NCI-H2107 treated with DMSO at 0.1 percent for 48 hours (cell line): ENCODE measurements around the gene USF2.

Experiments used
- DNase-seq: peaks from one replicate; lab custom pipeline; 2025; ENCODE audit not compliant: unreplicated experiment; lab: John Stamatoyannopoulos, UW

USF2 gene

DNA sequence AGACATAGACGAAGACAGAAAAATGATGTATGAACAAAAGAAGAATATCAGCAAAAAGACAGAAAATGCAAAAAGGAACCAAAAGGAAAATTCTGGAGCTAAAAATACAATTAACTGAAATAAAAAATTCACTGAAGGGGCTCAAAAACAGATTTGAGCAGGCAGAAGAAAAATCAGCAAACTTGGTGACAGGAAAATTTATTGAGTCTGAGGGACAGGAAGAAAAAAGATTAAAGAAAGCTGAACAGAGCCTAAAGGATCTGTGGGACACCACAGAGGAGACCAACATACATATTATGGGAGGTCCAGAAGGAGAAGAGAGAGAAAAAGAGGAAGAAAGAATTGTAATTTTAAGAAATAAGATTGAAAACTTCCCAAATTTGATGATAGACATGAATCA is 27.3 kb upstream of the USF2 start:
- no peak for DNase-seq

DNA sequence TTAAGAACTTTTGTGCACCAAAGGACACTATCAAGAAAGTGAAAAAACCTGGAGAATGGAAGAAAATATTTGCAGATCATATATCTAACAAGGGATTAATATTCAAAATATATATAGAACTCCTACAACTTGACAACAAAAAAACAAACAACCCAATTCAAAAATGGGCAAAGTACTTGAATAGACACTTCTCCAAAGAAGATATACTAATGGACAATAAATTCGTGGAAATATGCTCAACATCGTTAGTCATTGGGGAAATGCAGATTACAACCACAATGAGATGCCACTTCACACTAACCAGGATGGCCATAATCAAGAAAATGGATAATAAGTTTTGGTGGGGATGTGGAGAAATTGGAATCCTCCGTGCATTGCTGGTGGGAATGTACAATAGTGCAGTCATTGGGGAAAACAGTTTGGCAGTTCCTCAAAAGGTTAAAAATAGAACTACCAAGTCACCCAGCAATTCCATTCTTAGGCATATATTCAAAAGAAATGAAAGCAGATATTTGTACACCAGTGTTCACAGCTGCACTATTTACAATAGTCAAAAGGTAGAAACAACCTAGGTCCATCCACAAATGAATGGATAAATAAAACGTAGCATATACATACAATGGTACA is 22.2 kb upstream of the USF2 start:
- no peak for DNase-seq

DNA sequence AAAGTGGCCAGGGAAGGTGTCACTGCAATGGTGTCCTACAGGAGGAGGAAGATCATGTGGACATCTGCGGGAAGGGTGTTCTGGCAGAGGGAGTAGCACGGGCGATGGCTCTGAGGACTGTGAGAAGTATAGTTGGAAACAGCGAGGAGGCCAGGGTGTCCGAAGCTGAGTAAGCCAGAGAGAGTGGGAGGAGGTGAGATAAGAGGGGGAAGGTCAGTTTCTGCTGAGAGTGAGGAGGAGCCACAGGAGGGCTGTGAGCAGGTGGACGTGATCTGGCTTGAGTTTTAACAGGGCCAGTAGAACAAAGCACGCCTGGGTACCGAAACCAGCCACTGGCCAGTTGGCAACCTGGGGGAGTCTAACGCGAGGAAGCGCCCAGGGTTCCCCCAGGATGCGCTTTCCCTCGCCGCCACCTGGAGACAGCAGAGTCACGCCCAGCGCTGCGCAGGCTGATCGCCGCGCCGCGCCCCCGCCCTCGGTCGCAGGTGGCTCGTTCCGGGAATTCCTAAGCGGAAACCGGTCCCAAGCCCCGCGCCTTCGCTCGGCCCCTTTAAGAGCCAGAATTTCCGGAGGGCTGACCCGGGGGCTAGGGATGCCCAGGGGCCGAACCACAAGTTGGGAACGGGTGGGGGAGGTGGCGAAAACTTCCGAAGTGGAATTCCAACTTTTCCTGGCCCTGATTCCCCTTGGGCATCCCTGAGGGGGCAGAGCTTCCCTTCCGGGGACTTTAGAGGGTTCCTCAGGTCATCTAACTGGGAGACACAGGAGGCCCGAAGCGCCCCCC is 21.0 kb upstream of the USF2 start:
- peak; percentile 55 for DNase-seq

DNA sequence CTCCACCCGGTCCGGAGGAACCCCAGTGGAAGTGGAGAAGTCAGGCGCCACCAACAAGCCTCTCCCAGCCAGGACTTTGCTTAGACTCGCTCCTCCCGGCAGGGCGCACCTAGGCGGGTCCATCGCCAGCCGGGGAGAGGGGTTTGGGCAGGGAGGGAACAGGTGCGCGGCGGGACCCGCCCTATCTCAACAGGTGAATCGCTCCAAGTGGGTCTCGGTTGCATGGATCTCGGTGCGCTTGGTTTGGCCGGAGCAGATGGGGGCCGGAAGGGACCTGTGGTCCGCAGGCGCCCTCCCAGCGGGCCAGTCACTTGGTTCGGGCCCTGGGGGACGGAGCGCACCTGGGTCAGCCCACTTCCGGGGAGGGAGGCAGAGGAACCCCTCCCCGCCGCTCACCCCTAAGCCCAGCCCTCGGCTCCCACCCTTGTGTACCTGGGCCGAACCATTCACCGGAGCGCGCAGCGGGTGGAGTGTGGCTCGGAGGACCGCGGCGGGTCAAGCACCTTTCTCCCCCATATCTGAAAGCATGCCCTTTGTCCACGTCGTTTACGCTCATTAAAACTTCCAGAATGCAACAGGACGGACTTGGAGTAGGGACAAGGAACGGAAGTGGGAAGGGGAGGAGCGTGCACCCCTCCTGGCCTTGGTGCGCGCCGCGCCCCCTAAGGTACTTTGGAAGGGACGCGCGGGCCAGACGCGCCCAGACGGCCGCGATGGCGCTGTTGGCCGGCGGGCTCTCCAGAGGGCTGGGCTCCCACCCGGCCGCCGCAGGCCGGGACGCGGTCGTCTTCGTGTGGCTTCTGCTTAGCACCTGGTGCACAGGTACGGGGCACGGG is 20.2 kb upstream of the USF2 start, which contains the start of gene LSR:
TSS of gene LSR (plus strand) at position 693 of the 836 bp plus-strand sequence. CDS start at position 714, 21 bp downstream.
- peak; percentile 83 for DNase-seq

DNA sequence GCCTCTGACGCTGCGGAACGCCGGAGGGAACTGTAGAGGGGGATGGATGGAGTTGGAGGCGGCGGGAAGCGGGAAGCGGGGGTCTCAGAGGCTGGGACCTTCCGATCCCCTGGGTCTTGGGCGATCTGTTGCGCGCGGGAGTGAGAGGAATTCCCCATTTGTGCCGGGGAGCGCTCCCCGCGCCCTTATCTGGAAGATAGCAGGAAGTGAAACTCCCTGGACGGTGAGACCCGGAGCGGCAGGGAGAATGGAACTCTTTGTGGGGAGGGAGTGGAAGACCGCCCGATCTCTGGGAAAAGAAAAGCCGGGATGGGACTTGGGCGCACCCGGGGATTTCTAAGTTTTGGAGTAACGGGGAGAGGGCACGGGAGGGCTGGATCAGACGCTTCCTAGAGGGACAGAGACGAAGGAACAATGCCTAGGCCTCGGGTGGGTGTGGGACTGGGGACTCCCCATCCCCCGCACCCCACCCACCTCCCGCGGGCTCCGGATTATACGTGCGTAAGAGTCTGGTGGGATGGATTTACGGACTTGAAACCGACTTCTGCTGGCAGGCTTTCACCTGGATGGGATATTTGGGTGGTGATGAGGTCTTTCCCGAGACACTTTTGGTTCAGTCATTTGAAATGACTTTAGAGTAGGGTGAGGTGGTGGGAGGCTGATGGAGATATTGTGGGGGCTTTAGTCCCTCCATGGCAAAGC is 19.5 kb upstream of the USF2 start:
- no peak for DNase-seq

DNA sequence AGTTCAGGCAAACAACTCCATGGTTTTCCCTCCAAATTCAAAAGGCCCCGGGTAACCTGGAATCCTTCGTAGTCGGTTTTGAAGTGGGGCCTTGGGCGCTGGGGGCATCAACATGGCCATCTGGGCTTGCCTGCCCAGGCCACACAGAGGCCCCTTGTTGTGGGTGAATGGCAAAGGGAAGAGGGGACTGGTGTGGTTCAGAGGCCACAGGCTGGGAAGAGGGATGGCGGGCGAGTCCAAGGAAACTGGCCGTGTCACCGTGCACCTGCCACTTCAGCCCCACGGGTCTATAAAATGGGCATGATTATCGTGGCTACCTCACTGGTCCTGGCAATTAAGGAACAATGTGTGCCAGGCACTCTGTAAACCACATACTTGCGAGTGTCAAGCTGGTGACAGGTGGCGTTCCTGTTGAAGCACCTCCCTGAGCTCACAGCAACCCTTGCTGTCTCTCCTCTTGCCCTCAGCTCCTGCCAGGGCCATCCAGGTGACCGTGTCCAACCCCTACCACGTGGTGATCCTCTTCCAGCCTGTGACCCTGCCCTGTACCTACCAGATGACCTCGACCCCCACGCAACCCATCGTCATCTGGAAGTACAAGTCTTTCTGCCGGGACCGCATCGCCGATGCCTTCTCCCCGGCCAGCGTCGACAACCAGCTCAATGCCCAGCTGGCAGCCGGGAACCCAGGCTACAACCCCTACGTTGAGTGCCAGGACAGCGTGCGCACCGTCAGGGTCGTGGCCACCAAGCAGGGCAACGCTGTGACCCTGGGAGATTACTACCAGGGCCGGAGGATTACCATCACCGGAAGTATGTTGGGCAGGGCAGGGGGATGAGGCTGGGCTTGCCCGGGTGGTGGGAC is 18.7 kb upstream of the USF2 start:
- DNase-seq, result no peak

DNA sequence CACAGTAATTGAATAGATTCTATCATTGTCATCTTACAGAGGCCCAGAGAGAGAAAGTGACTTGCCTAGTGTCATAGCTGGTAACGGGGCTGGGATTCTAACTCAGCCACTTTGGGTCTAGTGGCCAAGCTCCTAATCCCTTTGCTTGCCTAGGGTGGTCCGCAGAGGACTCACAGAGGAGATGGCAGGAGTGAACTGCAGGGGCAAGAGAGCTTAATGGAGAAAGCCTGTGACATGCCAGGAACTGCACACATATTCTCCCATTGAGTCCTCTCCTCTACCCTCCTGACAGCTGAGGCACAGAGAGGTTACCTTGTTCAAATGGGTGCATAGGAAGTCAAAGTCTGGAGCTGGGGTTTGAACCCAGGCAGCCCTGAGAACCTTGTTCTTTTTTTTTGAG is 17.3 kb upstream of the USF2 start:
- DNase-seq, result no peak

DNA sequence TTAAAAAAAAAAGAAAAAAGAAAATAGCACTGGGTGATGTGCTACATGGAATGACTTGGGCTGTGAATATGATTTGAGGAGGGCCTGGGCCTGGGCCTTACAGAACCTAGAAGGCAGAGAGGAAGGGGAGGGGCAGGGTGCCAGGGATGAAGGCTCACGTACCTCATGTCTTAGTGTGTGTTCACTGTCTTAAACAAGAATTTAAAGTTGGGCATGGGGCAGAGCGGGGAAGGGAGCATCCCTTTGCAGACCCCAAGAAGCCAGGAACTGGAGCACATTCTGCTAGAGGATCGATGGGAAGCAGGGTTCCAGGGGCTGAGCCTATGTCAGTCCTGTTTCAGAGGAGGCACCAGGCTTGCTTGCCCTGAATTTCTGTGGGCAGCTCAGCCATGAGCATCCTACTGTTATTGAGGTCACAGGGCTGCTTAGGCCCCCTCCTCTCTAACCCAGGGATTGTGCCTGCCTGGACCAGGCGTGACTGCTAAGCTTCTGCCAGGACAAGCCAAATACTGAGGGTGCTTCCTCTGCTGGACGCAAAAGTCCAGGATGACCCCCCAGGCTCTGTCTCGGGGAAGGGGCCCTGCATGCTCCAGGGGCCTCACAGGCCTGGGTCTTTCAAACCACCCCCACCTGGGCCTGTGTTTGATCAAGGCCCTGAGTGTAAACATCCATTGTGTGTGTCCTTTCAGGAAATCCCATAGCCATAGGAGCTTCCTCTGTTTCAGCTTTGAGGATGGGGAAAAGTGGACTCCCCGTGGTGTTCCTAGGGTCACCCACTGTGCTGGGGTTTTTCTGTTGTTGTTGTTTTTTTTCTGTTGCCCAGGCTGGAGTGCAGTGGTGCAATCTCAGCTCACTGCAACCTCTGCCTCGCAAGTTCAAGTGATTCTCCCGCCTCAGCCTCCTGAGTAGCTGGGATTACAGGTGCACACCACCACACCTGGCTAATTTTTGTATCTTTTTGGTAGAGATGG is 15.2 kb upstream of the USF2 start:
- no peak for DNase-seq

DNA sequence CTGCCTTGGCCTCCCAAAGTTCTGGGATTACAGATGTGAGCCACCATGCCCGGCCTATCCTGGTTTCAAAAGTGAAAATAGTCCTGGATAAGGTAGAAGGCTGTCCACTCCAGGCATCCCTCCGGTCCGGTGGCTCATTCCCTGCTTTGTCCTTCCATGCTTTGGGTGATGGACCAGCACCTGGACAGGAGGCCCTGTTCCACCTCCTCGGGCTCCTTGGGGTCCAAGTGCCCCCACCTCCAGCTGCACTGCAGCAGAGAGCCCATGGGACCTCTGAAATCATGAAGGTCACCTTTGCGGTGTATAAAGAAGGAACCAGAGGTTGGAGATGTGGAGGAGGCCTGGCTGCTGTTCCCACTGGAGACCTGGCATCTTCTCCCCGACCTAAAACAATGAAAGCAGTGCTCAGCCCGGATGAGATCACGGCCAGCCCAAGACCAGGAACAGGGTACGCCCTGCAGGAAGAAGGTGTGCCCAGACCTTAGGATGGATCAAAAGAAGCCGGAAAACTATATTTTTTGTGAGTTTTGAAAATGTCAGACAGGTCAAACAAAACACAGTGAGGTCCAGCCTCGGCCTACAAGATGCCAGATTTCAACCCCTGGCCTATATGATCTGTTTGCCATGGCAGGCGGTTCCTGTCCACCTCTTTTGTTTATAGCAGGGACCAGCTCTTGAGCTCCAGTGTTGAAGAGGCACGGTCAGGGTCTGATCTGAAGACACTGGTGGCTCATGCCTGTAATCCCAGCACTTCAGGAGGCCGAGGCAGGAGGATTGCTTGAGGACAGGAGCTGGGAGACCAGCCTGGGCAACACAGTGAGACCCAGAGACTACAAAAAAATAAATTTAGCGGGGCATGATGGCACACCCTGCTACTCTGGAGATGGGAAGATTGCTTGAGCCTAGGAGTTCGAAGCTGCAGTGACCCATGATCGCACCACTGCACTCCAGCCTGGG is 14.1 kb upstream of the USF2 start:
- DNase-seq, result no peak

DNA sequence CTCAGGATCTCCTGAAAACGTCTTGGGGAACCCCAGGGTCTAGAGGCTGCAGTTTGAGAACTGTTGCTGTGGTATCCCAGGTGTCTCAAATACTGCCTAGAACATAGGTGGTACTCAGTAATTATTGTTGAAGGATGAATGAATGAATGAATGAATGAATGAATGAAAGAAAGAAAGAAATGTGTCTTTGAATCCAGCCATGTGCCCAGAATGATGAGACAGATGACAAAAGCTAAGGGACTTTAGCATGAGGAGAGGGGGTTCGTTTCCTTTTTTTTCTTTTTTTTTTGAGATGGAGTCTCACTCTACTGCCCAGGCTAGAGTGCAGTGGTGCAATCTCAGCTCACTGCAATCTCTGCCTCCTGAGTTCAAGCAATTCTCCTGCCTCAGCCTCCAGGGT is 12.2 kb upstream of the USF2 start:
- no peak for DNase-seq

DNA sequence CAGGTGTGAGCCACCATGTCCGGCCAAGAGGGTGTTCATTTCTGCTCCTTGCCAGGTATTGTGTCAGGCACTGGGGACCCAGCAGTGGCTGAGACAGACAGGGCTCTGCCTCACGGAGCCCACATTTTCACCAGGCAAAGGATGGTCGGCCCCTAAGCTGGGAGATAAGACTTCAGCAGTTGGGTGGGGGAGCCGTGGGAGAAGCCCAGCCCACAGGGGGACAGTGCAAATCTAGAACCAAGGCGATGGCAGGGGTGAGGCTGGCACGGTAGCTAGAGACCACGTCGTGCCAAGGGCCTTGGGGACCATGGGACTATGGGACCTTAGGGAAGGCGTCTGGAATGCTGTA is 11.7 kb upstream of the USF2 start:
- DNase-seq, result no peak

DNA sequence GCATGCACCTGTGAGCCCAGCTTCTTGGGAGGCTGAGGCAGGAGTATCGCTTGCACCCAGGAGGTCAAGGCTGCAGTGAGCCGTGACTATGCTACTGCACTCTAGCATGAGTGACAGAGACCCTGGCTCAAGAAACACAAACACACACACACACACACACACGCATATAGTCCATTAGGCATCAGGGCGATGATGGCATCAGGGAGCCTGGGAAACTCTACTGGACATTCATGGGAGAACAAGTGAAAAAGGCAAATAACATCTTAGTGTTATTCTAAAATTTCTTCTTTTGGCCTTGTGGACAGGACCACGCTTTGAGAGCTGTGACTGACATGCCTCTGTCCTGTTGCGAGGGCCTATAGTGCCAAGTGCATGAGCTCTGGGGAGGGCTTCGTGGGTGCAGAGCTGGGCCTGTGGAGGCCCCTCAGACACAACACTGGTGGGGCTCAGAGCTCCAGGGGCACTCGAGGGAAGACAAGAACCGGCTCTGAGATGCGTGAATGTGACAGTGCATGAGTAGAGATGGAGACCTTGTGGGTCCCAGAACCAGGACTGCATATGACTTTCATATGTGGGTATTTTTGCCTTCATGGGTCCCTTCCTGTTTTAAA is 8.0 kb upstream of the USF2 start:
- DNase-seq, result no peak

DNA sequence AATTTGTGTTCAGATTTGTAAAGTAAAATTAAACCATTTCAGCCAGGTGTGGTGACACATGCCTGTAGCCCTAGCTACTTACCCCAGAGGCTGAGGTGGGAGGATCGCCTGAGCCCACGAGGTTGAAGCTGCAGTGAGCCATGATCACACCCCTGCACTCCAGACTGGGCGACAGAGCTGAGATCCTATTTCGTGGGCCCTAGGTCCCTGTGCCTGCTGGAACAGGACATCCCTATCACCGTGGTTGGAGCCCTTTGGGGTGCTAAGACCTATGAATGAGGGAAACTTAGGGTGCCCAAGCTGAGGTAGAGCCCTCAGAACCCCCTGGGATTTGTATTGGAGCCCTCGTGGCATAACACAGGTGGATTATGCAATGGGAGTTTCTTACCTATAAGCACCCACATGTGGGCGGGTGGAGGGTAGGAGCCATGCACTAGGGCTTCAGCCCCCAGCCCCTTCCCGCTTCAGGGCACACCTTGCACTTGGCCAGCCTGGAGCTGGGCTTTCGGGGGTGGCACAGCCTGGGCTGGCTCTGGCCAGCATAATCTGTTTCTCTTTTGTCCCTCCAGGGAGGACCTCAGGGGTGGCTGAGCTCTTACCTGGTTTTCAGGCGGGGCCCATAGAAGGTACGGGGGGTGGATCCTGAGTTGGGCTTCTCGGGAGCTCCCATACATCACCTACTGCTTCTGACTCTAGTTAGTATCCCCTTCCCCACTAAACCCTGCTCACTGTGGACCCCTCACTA is 7.2 kb upstream of the USF2 start:
- DNase-seq, result no peak

DNA sequence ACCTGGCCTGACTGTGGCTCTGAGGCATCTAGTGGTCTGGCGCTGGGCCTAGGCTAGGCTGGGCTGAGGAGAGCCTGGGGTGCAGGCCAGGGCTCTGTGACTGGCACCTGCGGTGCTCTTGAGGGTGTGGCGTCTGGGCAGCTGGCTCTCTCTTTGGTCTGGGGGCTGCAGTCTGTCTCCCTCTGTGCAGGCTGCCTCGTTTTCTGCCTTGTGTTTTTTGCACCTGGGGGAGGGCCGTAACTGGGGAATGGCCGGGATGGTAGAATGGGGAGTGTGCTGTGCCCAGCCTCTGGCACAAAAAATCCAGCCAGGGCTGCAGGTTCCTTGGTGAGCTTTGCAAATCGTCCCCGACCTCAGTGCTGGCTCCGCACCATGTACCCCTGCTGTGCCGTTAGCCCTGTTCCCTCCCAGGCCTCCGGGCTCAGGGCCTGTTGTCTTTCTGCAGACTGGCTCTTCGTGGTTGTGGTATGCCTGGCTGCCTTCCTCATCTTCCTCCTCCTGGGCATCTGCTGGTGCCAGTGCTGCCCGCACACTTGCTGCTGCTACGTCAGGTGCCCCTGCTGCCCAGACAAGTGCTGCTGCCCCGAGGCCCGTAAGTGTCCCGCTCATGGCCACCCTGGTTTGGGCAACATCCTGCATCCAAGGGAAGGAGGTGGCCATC is 6.5 kb upstream of the USF2 start:
- no peak for DNase-seq

DNA sequence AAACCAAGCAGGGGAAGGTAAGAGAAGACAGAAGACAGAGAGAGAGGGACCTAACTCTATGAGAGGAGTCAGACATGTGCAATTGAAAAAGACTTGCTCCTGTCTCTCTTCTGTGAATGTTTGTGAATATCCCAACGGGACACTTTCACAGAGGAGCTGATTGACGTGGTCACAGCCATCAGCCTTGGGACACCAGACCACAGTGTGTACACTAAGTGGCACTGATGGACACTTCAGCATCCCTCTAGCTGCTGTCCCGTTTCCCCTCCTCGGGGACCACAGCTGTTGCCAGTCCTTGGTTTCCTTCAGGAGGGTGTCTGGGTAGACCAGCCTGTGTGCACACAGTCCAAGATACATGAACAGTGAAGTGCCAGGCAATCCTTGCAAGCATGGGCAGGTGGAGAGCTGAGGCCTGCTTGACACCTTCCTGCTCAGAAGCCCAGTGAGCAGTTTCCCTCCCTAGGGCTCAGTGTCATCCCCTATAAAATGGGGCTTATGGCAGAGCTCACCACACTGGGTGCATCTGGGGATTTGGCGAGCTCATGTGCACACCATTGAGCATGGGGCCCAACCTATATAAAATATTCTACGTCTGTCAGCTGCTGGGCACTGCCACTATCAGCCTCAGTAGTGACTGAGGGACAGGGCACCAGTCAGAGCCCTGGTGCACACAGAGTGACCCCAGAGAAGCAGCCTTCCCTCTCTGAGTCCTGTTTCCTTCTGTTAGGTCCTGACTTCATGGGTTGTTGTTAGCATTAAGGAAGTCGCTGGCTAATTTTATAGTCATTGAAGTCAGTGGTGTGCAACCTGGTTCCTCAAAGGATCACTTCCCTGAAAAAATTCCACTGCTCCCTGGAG is 4.3 kb upstream of the USF2 start:
- no peak for DNase-seq
